Measurements from ENCODE around the gene SNX10.
A peak's percentile ranks its signal among the peaks of the same experiment; 100 is the strongest.

Gene SNX10

DNA sequence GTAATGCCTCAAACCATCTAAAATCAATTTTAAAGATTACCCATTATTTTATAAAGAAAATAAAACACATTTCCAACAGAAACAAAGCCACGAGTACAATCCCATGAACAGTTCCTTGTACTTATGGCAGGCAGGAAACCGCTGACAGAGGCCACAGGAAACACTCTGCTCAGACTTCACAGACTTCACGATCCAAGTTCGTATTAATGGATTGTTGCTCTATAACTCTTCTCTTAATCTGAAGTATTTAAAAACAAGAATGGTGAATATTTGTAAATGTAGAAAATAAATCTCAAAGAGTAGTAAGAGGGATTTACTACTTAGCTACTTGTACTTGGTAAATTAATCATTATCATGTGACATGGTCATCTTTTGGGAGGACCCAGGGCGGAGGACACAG is 78.3 kb downstream of the SNX10 start:
- no peak for DNase-seq

- DNase-seq = no peak
These were observed 80.6 kb downstream of the SNX10 start for GRCh38 chr7:26372249-26372648.

DNA sequence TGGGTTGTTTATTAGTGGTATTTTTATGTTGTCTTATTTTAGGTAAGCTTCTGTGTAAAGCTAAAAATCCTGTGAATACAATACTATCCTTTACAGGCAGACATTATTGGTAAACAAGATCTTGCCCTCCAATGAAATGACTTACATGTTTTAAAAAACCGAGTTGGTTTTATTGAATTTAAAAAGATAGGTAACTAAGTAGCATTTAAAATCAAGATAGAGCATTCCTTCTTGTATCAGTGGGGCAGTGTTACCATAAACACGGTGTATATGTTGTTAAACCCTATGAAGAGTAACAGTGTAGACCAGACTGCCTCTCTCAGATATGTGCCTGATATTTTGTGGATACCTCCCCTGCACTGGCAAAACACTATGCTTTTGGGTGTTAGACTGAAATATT is 81.0 kb downstream of the SNX10 start:
- no peak for DNase-seq

- no peak for DNase-seq
These were observed 83.1 kb downstream of the SNX10 start for GRCh38 chr7:26374647-26375373.

- DNase-seq = no peak
These were observed 84.1 kb downstream of the SNX10 start for GRCh38 chr7:26375726-26376174.

DNA sequence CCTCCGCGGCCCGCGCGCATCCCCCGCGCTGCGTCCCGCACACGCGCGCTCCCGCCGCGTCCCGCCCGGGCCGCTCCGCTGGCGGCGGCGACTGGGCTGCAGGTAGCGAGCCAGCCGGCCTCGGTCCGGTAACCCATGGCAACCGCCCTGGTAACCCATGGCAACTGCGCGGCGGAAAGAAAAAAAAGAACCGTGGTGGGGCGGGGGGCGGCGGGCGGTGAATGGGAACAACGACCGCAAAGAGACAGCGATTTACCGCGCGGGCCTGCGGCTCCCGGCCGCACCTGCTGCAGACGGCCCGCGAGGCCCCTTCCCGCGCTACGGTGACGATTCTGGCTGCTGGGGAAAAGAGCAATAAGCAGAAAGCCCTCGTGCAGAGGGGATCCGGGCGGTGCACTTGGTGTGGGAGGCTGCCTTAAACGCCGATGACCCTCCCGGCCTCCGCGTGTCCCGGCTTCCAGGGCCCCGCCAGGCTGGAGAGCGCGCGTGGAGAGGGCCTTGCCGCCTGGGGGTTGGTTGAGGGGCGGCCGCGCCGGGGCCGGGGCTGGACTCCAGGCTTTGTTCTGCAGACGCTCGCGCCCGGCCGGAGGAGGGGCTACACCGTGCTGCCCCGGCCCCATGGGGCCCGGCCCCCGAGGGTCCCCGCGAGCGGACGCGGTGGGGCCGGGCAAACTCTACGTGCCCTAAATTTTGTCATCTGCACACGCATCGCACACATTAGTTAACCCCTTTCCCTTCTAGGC is 84.7 kb downstream of the SNX10 start:
- DNase-seq = peak; percentile 34 to 59

DNA sequence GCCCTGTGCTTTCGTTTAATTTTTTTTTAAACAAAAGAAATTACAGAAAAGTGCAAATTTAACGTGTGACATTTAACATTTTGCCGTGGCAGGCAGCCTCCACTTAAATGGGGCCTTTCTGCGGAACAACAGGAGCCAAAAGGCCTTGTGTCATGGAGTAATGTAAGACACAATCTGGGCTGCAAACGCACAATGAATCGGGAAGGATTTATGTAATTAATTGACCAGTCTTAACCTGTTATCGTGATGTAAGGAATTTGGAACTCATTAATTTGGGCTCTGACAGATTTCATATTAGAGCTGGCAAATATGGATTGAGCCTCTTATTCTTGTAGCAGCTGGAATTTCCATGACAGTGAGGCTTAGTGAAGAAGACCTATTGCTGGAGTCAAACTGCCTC is 86.4 kb downstream of the SNX10 start:
- DNase-seq = no peak

DNA sequence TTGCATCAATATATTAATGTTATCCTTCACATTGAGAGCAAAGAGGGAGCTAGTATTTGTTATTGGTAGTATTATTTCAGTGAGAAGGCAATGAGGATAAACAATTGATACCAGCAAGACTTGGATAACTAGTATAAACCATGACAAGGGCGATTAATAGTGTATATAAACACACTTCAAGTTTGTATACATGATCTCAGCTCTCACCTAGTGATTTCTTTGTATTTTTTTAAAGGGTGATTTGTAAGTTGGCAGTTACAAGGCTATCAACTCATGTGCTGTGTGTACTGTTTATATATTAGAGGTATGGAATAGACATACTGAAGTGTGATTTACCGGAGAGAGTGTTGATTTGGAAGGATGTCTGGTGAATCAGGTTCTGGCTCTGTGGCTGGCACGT is 88.0 kb downstream of the SNX10 start:
- no peak for DNase-seq

- no peak for DNase-seq
These were observed 90.1 kb downstream of the SNX10 start for GRCh38 chr7:26381476-26382353.

- no peak for DNase-seq
These were observed 93.6 kb downstream of the SNX10 start for GRCh38 chr7:26385240-26385639.

DNA sequence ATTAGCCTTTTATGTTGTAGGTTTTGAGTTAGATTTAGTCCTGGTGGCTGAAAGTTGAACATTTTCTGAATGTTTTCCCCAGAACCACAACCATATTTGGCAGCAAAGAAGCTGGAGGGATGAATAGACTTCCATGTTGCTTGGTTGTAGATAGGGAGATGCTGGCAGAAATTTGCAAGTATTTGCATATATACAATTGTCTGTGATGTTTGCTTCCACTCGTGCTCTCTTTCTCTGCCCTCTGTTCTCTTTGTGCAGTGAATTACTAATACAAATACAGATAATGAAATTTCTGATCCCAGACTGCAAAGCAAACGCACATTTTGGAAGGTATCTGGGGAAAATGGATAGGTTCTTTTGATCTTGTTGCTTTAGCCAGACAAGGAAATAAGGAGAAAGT is 96.1 kb downstream of the SNX10 start:
- DNase-seq = no peak

DNA sequence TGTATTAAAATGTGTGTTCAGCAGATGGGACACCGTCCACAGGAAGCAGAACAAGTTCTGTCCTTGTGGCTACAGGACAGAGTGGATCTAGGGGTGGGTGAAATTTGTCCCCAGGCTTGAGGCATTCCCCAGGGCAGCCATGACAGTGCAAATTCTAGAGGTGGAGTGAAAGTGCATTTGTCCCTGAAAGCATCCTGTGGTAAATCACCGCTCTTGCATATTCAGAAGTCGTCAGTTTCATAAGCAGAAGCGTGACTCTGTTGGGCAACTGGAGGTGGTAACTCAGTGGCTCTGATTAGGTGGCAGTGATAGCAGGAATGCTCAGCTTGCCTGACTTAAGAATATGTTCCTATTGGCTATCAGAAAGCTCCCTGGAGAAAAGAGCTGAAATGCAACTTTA is 96.6 kb downstream of the SNX10 start:
- no peak for DNase-seq

DNA sequence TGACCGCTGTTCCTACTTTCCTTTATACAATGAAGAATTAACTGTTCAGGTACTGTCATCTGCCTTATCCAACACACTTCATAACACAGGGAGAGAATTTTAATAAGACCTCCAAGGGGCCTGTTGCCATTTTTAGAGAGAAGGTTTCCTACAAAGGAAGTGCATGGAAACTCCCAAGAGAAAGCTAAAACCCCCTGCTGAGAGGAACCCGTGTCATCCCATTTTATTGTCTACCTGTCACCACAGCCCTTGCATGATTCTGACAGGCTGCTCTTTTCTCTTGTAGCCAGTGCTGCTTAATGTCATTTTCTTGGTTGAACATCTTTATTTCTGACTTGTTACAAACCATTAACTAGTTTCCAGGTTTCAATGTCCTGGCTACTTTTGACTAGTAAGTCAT is 98.4 kb downstream of the SNX10 start:
- DNase-seq = no peak

- no peak for DNase-seq
These were observed 102.2 kb downstream of the SNX10 start for GRCh38 chr7:26393818-26394217.

DNA sequence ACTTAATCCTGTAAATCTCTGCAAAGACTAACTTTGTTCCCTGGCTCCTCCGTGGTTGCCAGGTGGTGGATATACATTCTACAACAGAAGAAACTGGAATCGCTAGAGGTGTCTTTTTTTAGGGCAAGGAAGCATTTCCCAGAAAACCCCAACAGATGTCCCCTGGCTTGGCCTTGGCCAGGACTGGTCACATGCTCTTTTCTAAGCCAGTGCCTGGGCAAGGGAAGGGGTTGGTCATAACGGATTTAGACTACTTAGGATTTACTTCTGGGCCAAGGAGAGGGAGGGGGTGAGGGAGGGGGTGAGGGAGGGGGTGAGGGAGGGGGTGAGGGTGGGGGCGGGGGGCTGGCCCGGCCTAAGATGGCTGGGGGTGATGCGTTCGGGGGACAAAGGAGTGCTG is 105.7 kb downstream of the SNX10 start:
- no peak for DNase-seq

GRCh38 chr7:26397796-26398426 is 106.2 kb downstream of the SNX10 start:
- peak in 1 of 2 donors; percentile 42 for DNase-seq

DNA sequence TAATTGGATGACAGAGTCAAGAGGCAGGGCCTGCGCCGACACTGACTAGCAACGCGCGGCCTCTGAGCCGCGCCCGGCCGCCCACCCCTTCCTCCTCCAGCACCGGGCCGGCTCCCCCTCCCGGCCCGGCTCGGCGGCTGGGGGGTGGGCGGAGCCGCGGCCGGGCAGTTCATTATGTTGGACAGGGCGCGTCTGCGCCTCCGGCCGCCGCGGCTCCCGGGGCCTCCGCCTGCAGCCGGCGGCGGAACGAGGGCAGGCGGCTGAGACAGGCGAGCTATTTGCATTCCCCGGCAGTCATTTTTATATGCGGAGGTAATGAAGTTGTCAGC is 106.7 kb downstream of the SNX10 start:
- peak; percentile 24 to 61 for DNase-seq

- DNase-seq = peak; percentile 28 to 45
These were observed 107.3 kb downstream of the SNX10 start for GRCh38 chr7:26398756-26399509.

GRCh38 chr7:26399736-26400135 is 108.1 kb downstream of the SNX10 start:
- DNase-seq = no peak

- DNase-seq = no peak
These were observed 112.0 kb downstream of the SNX10 start for GRCh38 chr7:26403640-26404039.

- no peak for DNase-seq
These were observed 112.7 kb downstream of the SNX10 start for GRCh38 chr7:26404189-26404996.

Data from stimulated activated CD4-positive, alpha-beta T cell treated with anti-CD3 and anti-CD28 coated beads, Interleukin-2, amount 100 ng/mL, for 24 hours (primary cell).